GM21367 (cell line): Measurements from ENCODE around the gene IL13RA1.
"Not testable (repeated sequence)": the region's sequence is repeated elsewhere in the genome, so short reads cannot be mapped to it uniquely, and the experiment has no call there.

Experiments
- ATAC-seq: cut with Tn5 transposase; IDR thresholded peaks from one replicate; pipeline ENCODE4 v1.9.1; 2021; ENCODE audit not compliant: unreplicated experiment

IL13RA1 gene

GRCh38 chrX:118726887-118727685, at the start of gene IL13RA1:
Gene IL13RA1, plus strand, starts transcription at chrX:118727606. Its CDS starts 33 bp downstream, at chrX:118727639.
- ATAC-seq, result peak; percentile 66

- ATAC-seq, result no peak
Measured at GRCh38 chrX:118679290-118679689, 48.1 kb upstream of the IL13RA1 start.

- ATAC-seq, result no peak
Measured at GRCh38 chrX:118682258-118683014, 45.0 kb upstream of the IL13RA1 start.

DNA sequence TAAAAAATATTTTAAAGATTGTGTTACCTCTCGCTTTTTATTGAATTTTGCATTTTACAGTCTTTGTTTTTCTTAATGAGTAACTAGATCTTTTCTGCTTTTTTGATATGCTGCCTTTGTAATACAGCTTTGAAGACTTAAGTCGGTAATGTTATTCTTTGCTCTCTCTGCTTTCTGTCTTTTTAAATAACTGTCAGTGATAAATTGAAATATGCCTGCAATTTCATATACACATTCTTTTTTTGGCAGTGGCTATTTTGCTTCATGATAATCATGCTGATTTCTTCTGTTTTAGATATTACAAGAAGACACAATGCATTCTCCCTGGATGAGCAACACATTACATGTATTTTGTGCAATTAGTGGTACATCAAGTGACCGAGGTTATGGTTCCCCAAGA, 42.0 kb upstream of the IL13RA1 start:
- ATAC-seq, result no peak

DNA sequence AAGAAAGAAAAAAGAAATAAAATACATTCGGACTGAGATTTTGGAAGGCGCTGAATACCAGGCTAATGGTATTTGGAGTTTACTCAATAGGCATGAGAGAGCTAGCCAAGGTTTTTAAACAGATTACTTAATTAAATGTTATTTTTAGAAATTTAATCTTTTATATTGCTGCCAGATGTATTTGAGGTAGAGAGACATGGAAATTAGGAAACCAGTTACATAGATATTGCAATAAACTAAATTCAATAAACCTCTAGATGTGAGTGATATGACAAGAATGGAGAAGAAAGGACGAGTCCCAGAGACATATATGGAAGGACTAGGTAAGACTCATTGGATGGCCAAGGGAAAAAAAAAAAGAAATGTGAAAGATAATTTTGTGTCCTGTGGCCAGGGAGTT, 38.5 kb upstream of the IL13RA1 start:
- ATAC-seq, result no peak

- no peak for ATAC-seq
Measured at GRCh38 chrX:118693843-118694242, 33.6 kb upstream of the IL13RA1 start.

DNA sequence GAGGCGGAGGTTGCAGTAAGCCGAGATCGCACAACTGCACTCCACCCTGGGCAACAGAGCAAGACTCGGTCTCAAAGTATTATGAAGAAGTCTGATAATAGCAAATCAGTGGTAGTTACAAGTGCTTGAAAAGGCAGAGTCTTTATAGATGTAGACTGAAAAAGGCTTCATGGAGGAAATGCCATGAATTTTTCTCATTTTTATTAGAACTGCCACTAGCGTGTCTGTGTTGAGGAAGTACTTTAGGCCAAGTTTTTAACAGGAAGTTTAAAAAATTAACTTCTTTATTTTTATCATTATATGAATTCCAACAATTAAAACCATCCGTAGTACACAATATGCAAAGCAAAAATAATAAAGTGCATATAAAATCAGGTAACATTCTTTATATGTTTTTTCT, 32.8 kb upstream of the IL13RA1 start:
- no peak for ATAC-seq

DNA sequence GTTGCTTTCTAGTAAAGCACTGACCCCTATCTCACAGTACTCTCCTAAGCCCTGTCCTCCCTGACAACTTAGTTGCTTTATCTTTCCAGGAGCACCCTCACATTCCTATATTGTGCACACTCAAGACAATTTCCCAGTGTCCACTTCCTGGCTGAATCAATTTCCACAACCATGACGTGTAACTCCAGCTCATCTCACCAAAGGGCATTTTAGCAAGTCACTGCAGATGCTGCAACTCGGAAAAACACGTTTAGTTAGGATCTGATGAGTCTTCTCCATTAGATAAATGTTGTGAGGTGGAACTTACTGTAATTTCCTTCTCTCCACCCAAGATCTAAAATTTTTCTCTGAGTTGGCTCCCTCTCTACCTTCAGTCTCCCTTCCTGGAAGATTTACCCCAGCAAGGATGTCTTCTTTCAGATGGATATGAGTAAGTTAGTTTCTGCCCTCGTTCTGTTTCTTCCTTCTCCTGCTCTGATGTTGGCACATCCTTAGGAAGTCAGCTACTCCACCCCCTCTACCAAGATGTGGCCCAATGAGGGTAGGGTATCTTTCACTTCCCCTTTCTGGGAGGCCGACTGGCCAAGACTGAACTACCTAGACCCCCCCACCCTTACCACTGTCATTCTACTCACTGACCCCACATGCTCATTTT, 28.8 kb upstream of the IL13RA1 start:
- ATAC-seq, result no peak

GRCh38 chrX:118702741-118703140, 24.7 kb upstream of the IL13RA1 start:
- ATAC-seq, result no peak

DNA sequence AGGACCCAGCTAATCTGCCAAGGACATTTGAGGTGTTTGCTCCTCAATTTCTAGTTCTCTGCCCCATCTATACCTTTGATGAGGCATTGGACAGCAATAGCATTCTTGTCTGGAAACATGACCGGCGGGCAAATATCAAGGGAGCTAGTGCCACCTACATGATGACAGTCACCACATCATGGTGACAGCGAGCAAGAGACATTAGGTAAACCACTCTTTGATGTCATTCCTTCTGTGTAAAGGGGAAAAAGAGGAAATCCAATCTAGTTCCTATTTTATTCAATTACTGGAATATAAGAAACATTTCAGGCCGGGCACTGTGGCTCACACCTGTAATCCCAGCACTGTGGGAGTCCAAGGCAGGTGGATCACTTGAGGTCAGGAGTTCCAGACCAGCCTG, 20.7 kb upstream of the IL13RA1 start:
- ATAC-seq, result no peak

- ATAC-seq, result no peak
Measured at GRCh38 chrX:118714521-118714920, 12.9 kb upstream of the IL13RA1 start.

DNA sequence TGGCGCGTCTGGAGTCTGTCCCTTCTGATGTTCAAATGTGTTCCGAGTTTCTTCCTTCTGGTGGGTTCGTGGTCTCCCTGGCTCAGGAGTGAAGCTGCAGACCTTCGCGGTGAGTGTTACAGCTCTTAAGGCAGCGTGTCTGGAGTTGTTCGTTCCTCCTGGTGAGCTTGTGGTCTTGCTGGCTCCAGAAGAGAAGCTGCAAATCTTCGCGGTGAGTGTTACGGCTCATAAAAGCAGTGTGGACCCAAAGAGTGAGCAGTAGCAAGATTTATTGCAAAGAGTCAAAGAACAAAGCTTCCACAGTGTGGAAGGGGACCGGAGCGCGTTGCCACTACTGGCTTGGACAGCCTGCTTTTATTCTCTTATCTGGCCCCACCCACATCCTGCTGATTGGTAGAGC, 11.5 kb upstream of the IL13RA1 start:
- not testable (repeated sequence) for ATAC-seq

DNA sequence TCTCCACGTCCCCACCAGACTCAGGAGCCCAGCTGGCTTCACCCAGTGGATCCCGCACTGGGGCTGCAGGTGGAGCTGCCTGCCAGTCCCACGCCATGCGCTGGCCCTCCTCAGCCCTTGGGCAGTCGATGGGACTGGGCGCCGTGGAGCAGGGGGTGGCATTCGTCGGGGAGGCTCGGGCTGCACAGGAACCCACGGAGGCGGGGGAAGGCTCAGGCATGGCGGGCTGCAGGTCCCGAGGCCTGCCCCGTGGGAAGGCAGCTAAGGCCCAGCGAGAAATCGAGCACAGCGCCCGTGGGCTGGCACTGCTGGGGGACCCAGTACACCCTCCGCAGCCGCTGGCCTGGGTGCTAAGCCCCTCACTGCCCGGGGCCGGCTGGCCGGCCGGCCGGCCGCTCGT, 10.6 kb upstream of the IL13RA1 start:
- not testable (repeated sequence) for ATAC-seq

- ATAC-seq, result no peak
Measured at GRCh38 chrX:118717678-118718391, 9.6 kb upstream of the IL13RA1 start.

DNA sequence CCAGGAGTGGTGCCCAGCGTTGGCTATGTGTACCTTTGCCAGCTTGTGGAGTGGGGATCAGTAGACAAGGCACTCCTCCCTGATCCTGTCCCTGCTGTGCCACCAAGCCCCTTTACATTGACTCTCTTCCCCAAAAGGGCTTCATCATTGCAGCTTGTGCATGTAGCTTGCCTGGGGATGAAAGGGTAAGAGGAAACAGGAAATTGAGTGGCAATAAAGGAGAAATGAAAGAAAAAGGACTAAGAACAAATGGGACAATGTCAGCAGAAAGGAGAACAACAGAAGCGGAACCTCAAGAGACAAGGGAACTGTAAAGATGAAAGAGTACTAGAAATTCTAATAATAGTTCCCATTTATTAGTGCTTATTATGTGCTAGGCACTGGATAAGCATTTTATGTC, 8.7 kb upstream of the IL13RA1 start:
- ATAC-seq, result no peak

DNA sequence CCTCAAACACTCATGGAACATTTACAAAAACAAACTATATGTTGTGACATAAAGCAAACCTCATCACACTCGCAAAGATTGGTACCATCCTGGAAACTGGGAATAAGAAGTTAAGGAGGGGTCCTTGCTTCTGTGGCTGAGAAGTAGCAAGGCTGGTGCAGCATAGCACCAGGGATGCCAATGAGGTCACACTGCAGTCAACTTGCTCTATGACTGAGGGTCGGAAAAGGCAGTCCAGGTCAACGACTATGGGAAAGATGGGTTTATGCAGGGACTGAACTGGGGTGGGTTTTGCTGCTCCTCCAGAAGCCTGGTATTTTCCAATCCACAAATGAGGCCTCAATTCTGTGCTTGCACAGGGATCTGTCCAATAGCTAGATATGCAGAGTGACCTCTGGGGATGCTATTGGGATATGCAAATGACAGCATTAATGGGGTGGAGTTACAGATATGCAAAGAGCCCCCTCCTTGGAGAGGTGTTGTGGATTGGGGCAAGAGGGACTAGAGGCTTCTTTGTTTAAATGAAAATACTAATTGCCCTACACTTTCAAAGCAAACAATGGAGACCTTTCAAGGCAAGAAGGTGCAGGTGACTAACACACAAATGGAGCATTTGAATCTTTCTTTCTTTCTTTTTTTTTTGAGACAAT, 7.2 kb upstream of the IL13RA1 start:
- no peak for ATAC-seq

DNA sequence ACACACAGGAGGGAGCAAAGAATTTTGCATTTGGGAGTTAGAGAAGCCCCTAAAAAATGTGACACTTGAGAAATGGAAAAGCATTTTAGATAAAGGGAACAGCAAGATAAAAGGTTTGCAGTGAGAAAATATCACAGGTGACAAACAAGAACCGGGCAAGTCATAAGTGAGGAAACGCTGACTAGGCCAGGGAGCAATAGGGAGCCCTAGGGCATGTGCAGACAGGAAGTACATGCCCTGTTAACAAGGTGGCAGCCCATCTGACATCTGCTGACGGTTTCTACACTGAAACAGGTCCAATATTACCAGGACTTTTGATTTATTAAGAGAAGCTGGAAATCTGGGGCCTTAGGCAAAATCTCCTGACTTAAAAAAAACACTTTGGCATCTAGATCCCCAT, 4.0 kb upstream of the IL13RA1 start:
- no peak for ATAC-seq

- no peak for ATAC-seq
Measured at GRCh38 chrX:118724365-118724764, 3.0 kb upstream of the IL13RA1 start.

- ATAC-seq, result no peak
Measured at GRCh38 chrX:118724775-118725174, 2.6 kb upstream of the IL13RA1 start.

- no peak for ATAC-seq
Measured at GRCh38 chrX:118726396-118726795, 1.0 kb upstream of the IL13RA1 start.
